HUES48 (cell line): ENCODE measurements around the gene NFATC3.

Experiments used
- H3K27ac ChIP-seq: one replicate; pipeline ENCODE4 v1.7.0; 2013; ENCODE audit warnings: low read depth, low read length, inconsistent platforms
- H3K27me3 ChIP-seq: 2 replicates; pipeline ENCODE4 v1.6.1; 2013; ENCODE audit warnings: mild to moderate bottlenecking, low read length; ENCODE audit not compliant: control insufficient read depth, insufficient read depth
- H3K36me3 ChIP-seq: 2 replicates; pipeline ENCODE4 v1.6.1; 2013; ENCODE audit warnings: low read length; ENCODE audit not compliant: control insufficient read depth, insufficient read depth
- H3K4me1 ChIP-seq: 2 replicates; pipeline ENCODE4 v1.6.1; 2013; ENCODE audit warnings: mild to moderate bottlenecking, low read length; ENCODE audit not compliant: control insufficient read depth, insufficient read depth
- H3K4me3 ChIP-seq: 2 replicates; pipeline ENCODE4 v1.5.1; 2013; ENCODE audit warnings: mild to moderate bottlenecking, low read depth, low read length
- H3K9ac ChIP-seq: 2 replicates; pipeline ENCODE4 v1.6.1; 2013; ENCODE audit warnings: mild to moderate bottlenecking, low read depth, low read length, moderate library complexity
- H3K9me3 ChIP-seq: 2 replicates; pipeline ENCODE4 v1.6.1; 2013; ENCODE audit warnings: low read length; ENCODE audit not compliant: control insufficient read depth, insufficient read depth

NFATC3 gene

GRCh38 chr16:68251832-68252231, 166.7 kb downstream of the NFATC3 start:
- Histone ChIP-seq H3K27me3 (no peaks in the 10 kb centered on the region), H3K4me1 (no peaks in the 10 kb centered on the region), H3K9me3 (no peaks in the 10 kb centered on the region), H3K4me3 (no peak overlapping the region), H3K9ac (no peak overlapping the region), H3K36me3 (peaks cover 7% of the 10 kb centered on the region), H3K27ac (no peak overlapping the region)

- H3K27me3 ChIP-seq: no peaks in the 10 kb centered on the region
- H3K9ac ChIP-seq: no peak overlapping the region
- H3K36me3 ChIP-seq: peaks cover 7% of the 10 kb centered on the region
- no peak overlapping the region for H3K4me3 ChIP-seq
- H3K27ac ChIP-seq: no peak overlapping the region
- no peaks in the 10 kb centered on the region for H3K4me1 ChIP-seq
- H3K9me3 ChIP-seq: no peaks in the 10 kb centered on the region
These were observed 167.2 kb downstream of the NFATC3 start for GRCh38 chr16:68252383-68252782.

- Histone ChIP-seq H3K9me3 (no peaks in the 10 kb centered on the region), H3K4me1 (no peaks in the 10 kb centered on the region), H3K9ac (no peak overlapping the region), H3K27me3 (no peaks in the 10 kb centered on the region), H3K4me3 (no peak overlapping the region), H3K27ac (no peak overlapping the region), H3K36me3 (peaks cover 7% of the 10 kb centered on the region)
These were observed 168.6 kb downstream of the NFATC3 start for GRCh38 chr16:68253721-68254120.

GRCh38 chr16:68255712-68256111, 170.5 kb downstream of the NFATC3 start:
- no peaks in the 10 kb centered on the region for H3K4me1 ChIP-seq
- H3K27ac ChIP-seq: no peak overlapping the region
- H3K4me3 ChIP-seq: no peak overlapping the region
- no peak overlapping the region for H3K9ac ChIP-seq
- no peaks in the 10 kb centered on the region for H3K27me3 ChIP-seq
- peaks cover 10% of the 10 kb centered on the region for H3K36me3 ChIP-seq
- H3K9me3 ChIP-seq: no peaks in the 10 kb centered on the region

- Histone ChIP-seq H3K27me3 (no peaks in the 10 kb centered on the region), H3K36me3 (peaks cover 10% of the 10 kb centered on the region), H3K9ac (no peak overlapping the region), H3K4me1 (no peaks in the 10 kb centered on the region), H3K9me3 (no peaks in the 10 kb centered on the region), H3K27ac (no peak overlapping the region), H3K4me3 (no peak overlapping the region)
These were observed 172.2 kb downstream of the NFATC3 start for GRCh38 chr16:68257251-68257905.

- Histone ChIP-seq H3K9me3 (no peaks in the 10 kb centered on the region), H3K9ac (no peak overlapping the region), H3K27me3 (peaks cover 1% of the 10 kb centered on the region; the same call in 1 of the 2 replicates), H3K4me1 (no peaks in the 10 kb centered on the region), H3K4me3 (no peak overlapping the region), H3K27ac (no peak overlapping the region), H3K36me3 (peaks cover 10% of the 10 kb centered on the region)
These were observed 173.0 kb downstream of the NFATC3 start for GRCh38 chr16:68257906-68258800.

GRCh38 chr16:68259007-68259825, 174.0 kb downstream of the NFATC3 start:
- H3K4me1 ChIP-seq: no peaks in the 10 kb centered on the region
- peaks cover 4% of the 10 kb centered on the region for H3K27me3 ChIP-seq
- H3K9me3 ChIP-seq: no peaks in the 10 kb centered on the region
- no peak overlapping the region for H3K4me3 ChIP-seq
- H3K9ac ChIP-seq: no peak overlapping the region
- H3K36me3 ChIP-seq: peaks cover 10% of the 10 kb centered on the region
- H3K27ac ChIP-seq: no peak overlapping the region

GRCh38 chr16:68263559-68264127, 178.5 kb downstream of the NFATC3 start:
- Histone ChIP-seq H3K27ac (no peak overlapping the region), H3K9ac (peak overlapping the region; percentile 78; the same call in 1 of the 2 replicates), H3K9me3 (no peaks in the 10 kb centered on the region), H3K4me3 (peak overlapping the region; percentile 91), H3K27me3 (peaks cover 13% of the 10 kb centered on the region), H3K4me1 (peaks cover 17% of the 10 kb centered on the region), H3K36me3 (peaks cover 8% of the 10 kb centered on the region; the same call in 1 of the 2 replicates)

GRCh38 chr16:68264128-68265077, 179.2 kb downstream of the NFATC3 start, which contains the start of gene SLC7A6:
SLC7A6 (plus strand) TSS chr16:68264526; CDS start chr16:68274727, 10,201 bp downstream.
- H3K36me3 ChIP-seq: peaks cover 2% of the 10 kb centered on the region; the same call in 1 of the 2 replicates
- peaks cover 17% of the 10 kb centered on the region for H3K4me1 ChIP-seq
- peak within 1 kb of the TSS; percentile 71 for H3K27ac ChIP-seq
- peak within 1 kb of the TSS; percentile 91 for H3K4me3 ChIP-seq
- no peaks in the 10 kb centered on the region for H3K9me3 ChIP-seq
- H3K27me3 ChIP-seq: peaks cover 13% of the 10 kb centered on the region
- peak within 1 kb of the TSS; percentile 78 for H3K9ac ChIP-seq
